CD14-positive monocyte (primary cell): ENCODE results near the gene APCDD1. TPM values are rescaled to one million over a fixed set of nuclear protein-coding genes. Genes with fewer than 3 reads are reported as not detected.
"Not testable (repeated sequence)": the region's sequence is repeated elsewhere in the genome, so short reads cannot be mapped to it uniquely, and the experiment has no call there.

ENCODE experiments used
- DNase-seq, 3 donors: peaks; one replicate each; pipeline ENCODE4 v3.0.0-alpha.2; 2011 to 2022
- H2AFZ ChIP-seq: 2 replicates; pipeline ENCODE4 v1.6.0; 2012; ENCODE audit warnings: mild to moderate bottlenecking, low read depth, low read length, inconsistent platforms; ENCODE audit not compliant: insufficient read depth, poor library complexity, severe bottlenecking
- H3K27ac ChIP-seq, 2 donors: 1 replicate in 1 of 2; 2 replicates in 1 of 2; pipeline ENCODE4 v1.5.1; 2012 to 2013; ENCODE audit warnings: low read length in 2 of 2, control low read depth in 1 of 2, inconsistent platforms in 1 of 2, low read depth in 1 of 2, mild to moderate bottlenecking in 1 of 2
- H3K27me3 ChIP-seq, 2 donors: one replicate each; pipeline versions ENCODE4 v1.6.0 to v1.6.1; 2011 to 2013; ENCODE audit warnings: low read length in 2 of 2; ENCODE audit not compliant: control insufficient read depth in 2 of 2, insufficient read depth in 2 of 2
- H3K36me3 ChIP-seq, 2 donors: replicated peaks in 1 of 2; 1 replicate in 1 of 2; 2 replicates in 1 of 2; pipeline versions ENCODE4 v1.5.1 to v1.6.1; 2012 to 2013; ENCODE audit warnings: low read length in 2 of 2, control low read depth in 1 of 2, inconsistent platforms in 1 of 2, mild to moderate bottlenecking in 1 of 2; ENCODE audit not compliant: insufficient read depth in 2 of 2, control insufficient read depth in 1 of 2
- H3K4me1 ChIP-seq, 2 donors: 1 replicate in 1 of 2; 2 replicates in 1 of 2; pipeline versions ENCODE4 v1.5.1 to v1.6.1; 2012 to 2013; ENCODE audit warnings: low read length in 2 of 2, control low read depth in 1 of 2, inconsistent platforms in 1 of 2, mild to moderate bottlenecking in 1 of 2, moderate library complexity in 1 of 2; ENCODE audit not compliant: insufficient read depth in 2 of 2, control insufficient read depth in 1 of 2
- H3K4me2 ChIP-seq: replicated peaks from 2 replicates; pipeline ENCODE3; 2012; ENCODE audit warnings: low read length, moderate library complexity, mild to moderate bottlenecking; ENCODE audit not compliant: poor library complexity, severe bottlenecking; ENCODE audit errors: extremely low read depth
- H3K4me3 ChIP-seq, 3 experiments: fragments of 200-600 bp in 1 of 3; sonication (generic) in 1 of 3; replicated peaks in 1 of 3; 1 replicate in 2 of 3; 2 replicates in 1 of 3; pipeline ENCODE4 v1.5.1; 2011 to 2013; ENCODE audit warnings: low read length in 3 of 3, mild to moderate bottlenecking in 3 of 3, control low read depth in 2 of 3, low read depth in 2 of 3, inconsistent platforms in 1 of 3, moderate library complexity in 1 of 3
- H3K79me2 ChIP-seq: 2 replicates; pipeline ENCODE4 v1.6.0; 2012; ENCODE audit warnings: mild to moderate bottlenecking, control low read depth, inconsistent platforms, low read length, moderate library complexity; ENCODE audit not compliant: insufficient read depth
- H3K9ac ChIP-seq: 2 replicates; pipeline ENCODE4 v1.6.0; 2017; ENCODE audit warnings: low read length, mild to moderate bottlenecking; ENCODE audit not compliant: insufficient read depth, poor library complexity, severe bottlenecking
- H3K9me3 ChIP-seq, 2 donors: replicated peaks in 1 of 2; 1 replicate in 1 of 2; 2 replicates in 1 of 2; pipeline versions ENCODE4 v1.5.1 to v1.6.1; 2012 to 2013; ENCODE audit warnings: low read length in 2 of 2, control low read depth in 1 of 2; ENCODE audit not compliant: control insufficient read depth in 1 of 2, insufficient read depth in 1 of 2
- H4K20me1 ChIP-seq: 2 replicates; pipeline ENCODE4 v1.6.0; 2012; ENCODE audit warnings: mild to moderate bottlenecking, low read length, control low read depth, moderate library complexity; ENCODE audit not compliant: insufficient read depth
- H3K27ac Mint-ChIP-seq, 7 donors: one replicate each; pipeline ENCODE4 v1.8.0; 2020; ENCODE audit warnings: mild to moderate bottlenecking in 7 of 7, mixed read lengths in 7 of 7, moderate library complexity in 6 of 7, inconsistent platforms in 2 of 7
- H3K27me3 Mint-ChIP-seq, 3 donors: one replicate each; pipeline ENCODE4 v1.8.0; 2021 to 2022; ENCODE audit warnings: low read depth in 3 of 3, mild to moderate bottlenecking in 3 of 3, mixed read lengths in 3 of 3, moderate library complexity in 3 of 3, inconsistent platforms in 1 of 3
- H3K36me3 Mint-ChIP-seq, 2 donors: one replicate each; pipeline ENCODE4 v1.8.0; 2020; ENCODE audit warnings: mixed read lengths in 2 of 2, inconsistent platforms in 1 of 2, mild to moderate bottlenecking in 1 of 2
- H3K4me1 Mint-ChIP-seq: one replicate; pipeline ENCODE4 v1.8.0; 2020; ENCODE audit warnings: mild to moderate bottlenecking, mixed read lengths
- H3K4me3 Mint-ChIP-seq, 2 donors: one replicate each; pipeline ENCODE4 v1.8.0; 2020; ENCODE audit warnings: mild to moderate bottlenecking in 2 of 2, mixed read lengths in 2 of 2, moderate library complexity in 1 of 2
- H3K9me3 Mint-ChIP-seq, 7 donors: one replicate each; pipeline ENCODE4 v1.8.0; 2020 to 2022; ENCODE audit warnings: mixed read lengths in 7 of 7, mild to moderate bottlenecking in 6 of 7, moderate library complexity in 6 of 7, inconsistent platforms in 2 of 7
- CTCF ChIP-seq: fragments of 200-600 bp; IDR thresholded peaks from one replicate; pipeline ENCODE4 v1.8.0; 2022; ENCODE audit warnings: antibody characterized with exemption, mild to moderate bottlenecking
- WGBS: methylation state at CpG from one replicate; pipeline ENCODE4 v1.1.5; 2013; ENCODE audit warnings: missing lambda C conversion rate; ENCODE audit not compliant: insufficient coverage; 5-methylcytosine and 5-hydroxymethylcytosine counted together
- intact Hi-C, 2 donors: fragments of 100-400 bp; cut with micrococcal nuclease; formaldehyde crosslinking; loops; one replicate each; pipeline versions ENCODE4 v1.15.0 to v1.15.1; 2023
- polyA plus RNA-seq, 3 donors: library from polyadenylated mRNA; depleted of rRNA in 1 of 3; unstranded in 2 of 3; stranded (reverse) in 1 of 3; fragments of 300-500 nt in 2 of 3; fragments of >200 nt in 1 of 3; fragmentation: Illumina TruSeq in 2 of 3; gene quantifications; 1 replicate in 2 of 3; 2 replicates in 1 of 3; pipeline ENCODE4 v1.2.3, GENCODE V29; 2012 to 2021

Gene APCDD1
- polyA plus RNA-seq, 3 donors, result 1.2 to 4.8 (median 1.6) TPM

GRCh38 chr18:10536280-10536679 lies 81.8 kb downstream of the APCDD1 start:
- Histone ChIP-seq H3K36me3 (peaks cover 44 to 88% of the 10 kb centered on the region in 2 donors), H3K27ac (no peak overlapping the region), H3K4me1 (no peaks in the 10 kb centered on the region), H3K9ac (no peak overlapping the region), H4K20me1 (peaks cover 15% of the 10 kb centered on the region), H3K9me3 (no peaks in the 10 kb centered on the region), H3K4me2 (no peak overlapping the region), H3K4me3 (no peak overlapping the region), H3K79me2 (peaks cover 38% of the 10 kb centered on the region), H3K27me3 (no peaks in the 10 kb centered on the region), H2AFZ (no peak overlapping the region)
- Mint-ChIP-seq H3K27ac (no peak overlapping the region), H3K27me3 (no peaks in the 10 kb centered on the region), H3K4me3 (no peak overlapping the region), H3K4me1 (no peaks in the 10 kb centered on the region), H3K36me3 (peaks cover 48 to 64% of the 10 kb centered on the region in 2 donors), H3K9me3 (no peaks in the 10 kb centered on the region)
- TF ChIP-seq CTCF, result no peak
- no CpG with 5 or more reads among the region's 2 CpGs for WGBS
- intact Hi-C loops, result no loop called here
- DNase-seq, result no peak

GRCh38 chr18:10537765-10538164 lies 83.3 kb downstream of the APCDD1 start:
- H3K36me3 ChIP-seq, result peaks cover 51 to 88% of the 10 kb centered on the region in 2 donors
- DNase-seq, result no peak
- intact Hi-C loops, result no loop called here

DNA sequence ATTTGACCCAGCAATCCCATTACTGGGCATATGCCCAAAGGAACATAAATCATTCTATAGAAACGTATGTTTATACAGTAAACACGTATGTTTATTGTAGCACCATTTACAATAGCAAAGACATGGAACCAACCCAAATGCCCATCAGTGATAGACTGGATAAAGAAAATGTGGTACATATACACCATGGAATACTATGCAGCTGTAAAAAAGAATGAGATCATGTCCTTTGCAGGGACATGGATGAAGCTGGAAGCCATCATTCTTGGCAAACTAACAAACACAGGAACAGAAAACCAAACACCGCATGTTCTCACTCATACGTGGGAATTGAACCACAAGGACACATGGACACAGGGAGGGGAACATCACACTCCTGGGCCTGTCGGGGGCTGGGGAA lies 84.7 kb downstream of the APCDD1 start:
- H3K27ac ChIP-seq, H3K4me1 ChIP-seq, H3K27me3 ChIP-seq, H2AFZ ChIP-seq, H3K27me3 Mint-ChIP-seq, H3K4me3 ChIP-seq, H3K9ac ChIP-seq, intact Hi-C loops, H4K20me1 ChIP-seq, H3K4me3 Mint-ChIP-seq, H3K4me1 Mint-ChIP-seq, DNase-seq, H3K27ac Mint-ChIP-seq, H3K9me3 ChIP-seq, H3K4me2 ChIP-seq, H3K9me3 Mint-ChIP-seq: not testable (repeated sequence)
- H3K36me3 ChIP-seq, result peaks cover 57 to 92% of the 10 kb centered on the region in 2 donors
- peaks cover 60 to 71% of the 10 kb centered on the region in 2 donors for H3K36me3 Mint-ChIP-seq
- WGBS, result no CpG with 5 or more reads among the region's 5 CpGs
- H3K79me2 ChIP-seq, result peaks cover 18% of the 10 kb centered on the region

More at GRCh38 chr18:10537765-10538164, 83.3 kb downstream of the APCDD1 start:
- Histone ChIP-seq H3K27ac (no peak overlapping the region), H3K9ac (no peak overlapping the region), H4K20me1 (peaks cover 8% of the 10 kb centered on the region), H3K4me3 (no peak overlapping the region), H3K27me3 (no peaks in the 10 kb centered on the region), H2AFZ (no peak overlapping the region), H3K79me2 (peaks cover 27% of the 10 kb centered on the region), H3K4me2 (no peak overlapping the region), H3K4me1 (no peaks in the 10 kb centered on the region), H3K9me3 (no peaks in the 10 kb centered on the region)
- Mint-ChIP-seq H3K4me3 (no peak overlapping the region), H3K27me3 (no peaks in the 10 kb centered on the region), H3K4me1 (no peaks in the 10 kb centered on the region), H3K9me3 (no peaks in the 10 kb centered on the region), H3K36me3 (peaks cover 59 to 71% of the 10 kb centered on the region in 2 donors), H3K27ac (no peak overlapping the region)
- no CpG with 5 or more reads among the region's 2 CpGs for WGBS
- no peak for TF ChIP-seq CTCF
